H1 (cell line): Measurements from ENCODE around the gene UBD.

ENCODE experiments used
- CTCF ChIP-seq, 3 experiments: IDR thresholded peaks; 1 replicate in 2 of 3; 2 replicates in 1 of 3; pipeline versions ENCODE4 v1.5.1 to v1.6.1; 2011; ENCODE audit warnings: low read length in 3 of 3, mild to moderate bottlenecking in 3 of 3, inconsistent platforms in 2 of 3, low read depth in 1 of 3, moderate library complexity in 1 of 3; ENCODE audit not compliant: insufficient read depth in 1 of 3; ENCODE audit errors: control extremely low read depth in 1 of 3
- EGR1 ChIP-seq: IDR thresholded peaks from 2 replicates; pipeline ENCODE4 v1.6.1; 2011; ENCODE audit warnings: low read depth, low read length, borderline replicate concordance
- EZH2 ChIP-seq: fragments of 200-600 bp; sonication (generic); IDR thresholded peaks from 2 replicates; pipeline ENCODE4 v1.7.1; 2012; ENCODE audit warnings: low read depth, mild to moderate bottlenecking, moderate library complexity, low read length, inconsistent platforms; ENCODE audit not compliant: severe bottlenecking
- JUN ChIP-seq: IDR thresholded peaks from 2 replicates; pipeline ENCODE4 v1.6.1; 2011; ENCODE audit warnings: low read depth, mild to moderate bottlenecking, improper control_type of control experiment, low read length
- MAFK ChIP-seq: IDR thresholded peaks from 2 replicates; pipeline ENCODE4 v1.6.1; 2012; ENCODE audit warnings: low read depth, mild to moderate bottlenecking, improper control_type of control experiment, low read length
- POLR2A ChIP-seq, 2 experiments: IDR thresholded peaks; 1 replicate in 1 of 2; 2 replicates in 1 of 2; pipeline ENCODE4 v1.6.1; 2011; ENCODE audit warnings: low read depth in 2 of 2, low read length in 2 of 2, mild to moderate bottlenecking in 2 of 2; ENCODE audit errors: control extremely low read depth in 1 of 2
- POLR2AphosphoS5 ChIP-seq: IDR thresholded peaks from 2 replicates; pipeline ENCODE4 v1.6.1; 2011; ENCODE audit warnings: low read depth, low read length
- RAD21 ChIP-seq, 2 experiments: IDR thresholded peaks in 1 of 2; conservative IDR thresholded peaks in 1 of 2; 2 replicates each; pipeline ENCODE4 v1.6.1; 2011; ENCODE audit warnings: low read depth in 2 of 2, low read length in 2 of 2, improper control_type of control experiment in 1 of 2, inconsistent platforms in 1 of 2, mild to moderate bottlenecking in 1 of 2, moderate library complexity in 1 of 2
- RFX5 ChIP-seq: IDR thresholded peaks from 2 replicates; pipeline ENCODE4 v1.6.1; 2011; ENCODE audit warnings: low read depth, low read length, improper control_type of control experiment, borderline replicate concordance
- RXRA ChIP-seq: IDR thresholded peaks from 2 replicates; pipeline ENCODE4 v1.6.1; 2011; ENCODE audit warnings: low read depth, mild to moderate bottlenecking, low read length, moderate library complexity; ENCODE audit not compliant: insufficient read depth
- TCF12 ChIP-seq: IDR thresholded peaks from 2 replicates; pipeline ENCODE4 v1.6.1; 2011; ENCODE audit warnings: low read depth, mild to moderate bottlenecking, low read length
- ZNF274 ChIP-seq: IDR thresholded peaks from 2 replicates; pipeline ENCODE4 v1.7.0; 2012; ENCODE audit warnings: low read length, borderline replicate concordance; ENCODE audit errors: extremely low read depth
- TF ChIP-seq, protein P1 (sequence below): IDR thresholded peaks from 2 replicates; pipeline ENCODE4 v1.6.1; 2012; ENCODE audit warnings: inconsistent platforms

DNA sequence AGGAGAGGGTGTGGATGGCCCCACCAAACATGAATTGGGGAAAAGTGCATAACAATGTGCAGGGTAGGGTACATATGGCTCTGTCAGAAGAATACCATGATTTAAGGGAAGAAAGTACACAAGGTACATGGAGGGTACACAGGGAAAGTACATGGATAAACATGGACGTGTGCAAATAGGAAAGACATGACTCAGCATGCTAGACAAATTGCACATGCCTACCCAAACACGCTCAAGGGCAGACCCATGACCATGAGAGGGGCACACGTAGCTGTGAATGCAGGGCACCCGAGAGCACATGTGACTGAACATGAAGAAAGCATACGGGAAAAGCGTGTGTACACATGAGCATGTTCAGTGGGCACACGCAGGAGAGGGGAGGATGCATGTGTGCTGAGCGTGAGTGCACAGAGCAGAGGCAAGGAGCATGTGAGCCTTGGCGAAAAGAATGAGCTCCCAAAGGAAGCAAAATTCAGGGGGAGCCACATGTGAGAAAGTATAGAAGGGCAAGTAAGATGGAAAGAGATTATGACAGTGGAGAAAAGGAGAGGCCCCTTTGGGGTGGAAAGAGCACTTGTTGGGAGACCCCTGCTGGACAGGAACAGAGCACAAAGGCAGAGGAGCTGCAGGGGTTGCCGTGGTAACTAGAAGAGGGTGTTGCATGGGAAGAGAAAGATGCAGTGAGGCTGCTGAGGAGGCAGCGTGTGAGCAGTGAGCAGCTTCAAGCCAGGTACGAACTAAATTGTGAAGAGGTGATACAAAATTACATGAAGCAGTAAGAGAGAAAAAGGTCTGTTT, 43.2 kb upstream of the UBD start:
- TF ChIP-seq EGR1 (no peak), EZH2 (no peak), MAFK (no peak), POLR2AphosphoS5 (no peak), CTCF (IDR thresholded peaks at IDR 0.05; ENCODE audit: control extremely low read depth in 1 of 3, insufficient read depth in 1 of 3, low read depth in 1 of 3, low read length in 3 of 3) (peak; percentile 38 to 64 (median 47); a peak in 3 of 4 replicates), RFX5 (no peak), TCF12 (no peak), RXRA (no peak), RAD21 (IDR thresholded peaks at IDR 0.05 in 1 of 2, conservative IDR thresholded peaks at IDR 0.05 in 1 of 2; ENCODE audit: low read depth in 2 of 2, low read length in 2 of 2) (peak; percentile 32 to 48; a peak in 3 of 4 replicates), POLR2A (IDR thresholded peaks at IDR 0.05; ENCODE audit: control extremely low read depth in 1 of 2, low read depth in 2 of 2, low read length in 2 of 2) (no peak), ZNF274 (no peak), JUN (no peak)
- TF ChIP-seq, protein P1, sequence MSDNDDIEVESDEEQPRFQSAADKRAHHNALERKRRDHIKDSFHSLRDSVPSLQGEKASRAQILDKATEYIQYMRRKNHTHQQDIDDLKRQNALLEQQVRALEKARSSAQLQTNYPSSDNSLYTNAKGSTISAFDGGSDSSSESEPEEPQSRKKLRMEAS, result no peak
